ENCODE data around the gene MCF2L.

MCF2L gene

DNA sequence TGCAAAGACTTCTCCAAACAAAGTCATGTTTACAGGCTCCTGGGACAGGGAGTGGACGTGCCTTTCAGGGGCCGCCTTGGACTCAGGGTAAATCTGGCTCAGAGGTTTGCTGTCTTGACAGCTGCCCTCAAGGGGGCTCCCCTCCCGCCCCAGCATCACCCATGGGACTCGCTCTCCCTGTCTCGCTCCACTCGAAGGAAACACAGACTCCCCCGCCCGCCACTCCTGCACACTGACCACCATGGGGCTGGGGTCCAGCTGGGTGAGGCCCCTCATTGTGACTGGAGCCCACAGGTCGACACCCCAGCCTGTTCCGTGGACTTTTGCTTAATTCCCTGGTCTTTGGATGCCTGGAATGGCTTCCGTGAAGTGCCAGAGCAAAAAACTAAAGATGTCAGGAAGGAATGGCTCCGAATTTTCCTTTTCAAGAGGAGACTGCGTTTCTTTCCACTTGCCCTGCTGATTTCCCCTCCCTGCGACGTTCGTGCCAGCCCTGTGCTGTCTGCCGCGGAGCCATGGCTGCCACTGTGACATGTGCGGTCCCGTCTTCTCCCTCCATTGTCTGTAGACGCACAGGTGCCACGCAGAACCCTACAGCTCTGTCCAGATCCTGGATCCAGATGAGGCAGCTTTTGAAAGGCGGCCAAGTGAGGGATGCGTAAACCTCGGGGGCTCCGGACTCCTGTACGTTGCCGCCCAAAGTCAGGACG, 48.6 kb downstream of the MCF2L start:
- Mint-ChIP-seq H3K27ac (no peak overlapping the region), H3K9me3 (no peaks in the 10 kb centered on the region), H3K4me1 (ENCODE audit: low read depth) (no peaks in the 10 kb centered on the region), H3K36me3 (ENCODE audit: low read depth) (no peaks in the 10 kb centered on the region), H3K4me3 (no peak overlapping the region), H3K27me3 (no peaks in the 10 kb centered on the region)

DNA sequence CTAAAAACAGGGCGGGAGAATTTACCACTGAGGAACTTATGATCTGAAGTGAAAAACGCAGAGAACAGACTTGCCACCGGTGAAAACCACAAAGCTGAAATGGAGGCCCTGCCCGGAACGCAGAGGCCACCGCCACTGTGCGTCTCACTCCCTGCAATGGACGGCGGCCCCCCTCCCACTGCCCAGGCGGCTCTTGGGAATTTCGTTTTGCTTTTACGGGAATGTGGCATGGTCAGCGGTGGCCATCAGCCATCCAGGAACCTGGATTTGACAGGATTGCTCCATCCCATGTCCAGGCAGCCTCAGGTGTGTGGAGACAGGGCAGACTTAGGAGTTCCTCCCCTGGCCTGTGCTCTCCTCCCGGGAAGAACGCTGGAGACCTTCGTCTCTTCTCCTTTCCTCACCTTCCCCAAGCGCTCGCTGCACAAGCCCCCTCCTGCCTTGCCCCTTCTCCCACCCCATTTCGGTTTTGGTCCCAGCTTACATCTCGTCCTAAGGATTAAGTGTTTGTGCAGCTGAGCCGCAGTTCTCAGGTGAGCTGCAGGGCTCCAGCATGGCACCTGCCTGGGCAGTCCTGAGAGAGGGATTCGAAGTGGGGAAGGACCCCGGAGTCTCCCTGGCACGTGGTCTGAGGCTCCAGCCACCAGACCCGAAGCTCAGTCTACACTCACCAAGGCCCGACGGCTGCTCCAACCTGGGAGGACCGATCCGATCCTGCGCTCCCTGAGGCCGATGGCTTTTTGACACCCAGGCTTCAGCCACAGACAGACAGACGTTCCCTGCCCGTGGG, 49.9 kb downstream of the MCF2L start:
- Mint-ChIP-seq H3K36me3 (ENCODE audit: low read depth) (no peaks in the 10 kb centered on the region), H3K4me3 (no peak overlapping the region), H3K27me3 (no peaks in the 10 kb centered on the region), H3K4me1 (ENCODE audit: low read depth) (no peaks in the 10 kb centered on the region), H3K27ac (no peak overlapping the region), H3K9me3 (no peaks in the 10 kb centered on the region)

DNA sequence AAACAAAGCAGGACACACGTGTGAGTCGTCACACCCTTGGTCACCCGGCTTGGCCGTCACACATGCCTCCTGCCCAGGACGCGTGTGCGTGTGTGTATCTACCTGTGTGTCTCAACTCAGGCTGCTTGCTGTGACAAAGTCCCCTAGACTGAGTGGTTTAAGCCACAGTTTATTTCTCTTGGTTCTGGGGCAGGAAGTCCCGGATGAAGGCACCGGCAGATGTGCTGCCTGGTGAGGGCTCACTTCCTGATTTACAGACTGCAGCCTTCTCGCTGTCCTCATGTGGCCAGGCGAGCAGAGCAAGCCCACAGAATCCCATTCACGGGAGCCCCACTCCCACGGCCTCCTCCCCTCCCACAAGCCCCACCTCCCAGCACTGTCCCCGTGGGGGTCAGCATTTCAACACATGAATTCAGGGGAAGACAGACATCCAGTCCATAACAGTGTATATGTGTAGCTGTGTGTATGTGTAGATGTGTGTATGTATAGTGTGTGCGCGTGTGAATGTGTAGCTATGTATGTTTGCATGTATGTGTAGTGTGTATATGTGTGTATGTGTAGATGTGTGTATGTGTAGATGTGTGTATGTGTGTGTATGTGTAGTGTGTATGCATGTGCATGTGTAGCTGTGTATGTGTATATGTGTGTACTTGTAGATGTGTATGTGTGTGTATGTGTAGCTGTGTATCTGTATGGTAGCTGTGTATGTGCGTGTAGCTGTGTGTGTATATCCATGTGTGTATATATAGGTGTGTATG, 51.5 kb downstream of the MCF2L start:
- Mint-ChIP-seq H3K27ac (no peak overlapping the region), H3K9me3 (no peaks in the 10 kb centered on the region), H3K27me3 (no peaks in the 10 kb centered on the region), H3K4me1 (ENCODE audit: low read depth) (no peaks in the 10 kb centered on the region), H3K4me3 (no peak overlapping the region), H3K36me3 (ENCODE audit: low read depth) (no peaks in the 10 kb centered on the region)

DNA sequence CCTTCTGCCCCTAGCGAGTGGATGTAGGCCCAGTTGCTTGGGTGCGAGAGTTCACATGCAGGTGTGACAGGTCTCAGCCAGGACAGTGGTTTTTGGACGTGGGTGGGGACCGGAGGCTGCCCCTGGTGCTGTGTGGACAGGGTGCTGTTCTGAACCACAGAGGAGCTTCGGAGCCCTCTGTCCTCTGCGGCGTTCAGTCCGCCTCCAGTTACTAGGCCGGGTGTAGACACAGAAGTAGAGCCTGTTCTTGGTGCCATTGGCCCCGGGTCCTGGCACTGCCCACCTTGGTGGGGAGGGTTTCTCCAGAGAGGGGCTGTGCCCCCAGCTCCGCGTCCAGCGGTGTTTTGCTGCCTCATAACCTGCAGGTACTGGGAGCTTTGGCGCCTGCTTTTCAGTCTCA, 52.4 kb downstream of the MCF2L start:
- Mint-ChIP-seq H3K9me3 (no peaks in the 10 kb centered on the region), H3K36me3 (ENCODE audit: low read depth) (no peaks in the 10 kb centered on the region), H3K4me1 (ENCODE audit: low read depth) (no peaks in the 10 kb centered on the region), H3K27ac (no peak overlapping the region), H3K4me3 (no peak overlapping the region), H3K27me3 (no peaks in the 10 kb centered on the region)

DNA sequence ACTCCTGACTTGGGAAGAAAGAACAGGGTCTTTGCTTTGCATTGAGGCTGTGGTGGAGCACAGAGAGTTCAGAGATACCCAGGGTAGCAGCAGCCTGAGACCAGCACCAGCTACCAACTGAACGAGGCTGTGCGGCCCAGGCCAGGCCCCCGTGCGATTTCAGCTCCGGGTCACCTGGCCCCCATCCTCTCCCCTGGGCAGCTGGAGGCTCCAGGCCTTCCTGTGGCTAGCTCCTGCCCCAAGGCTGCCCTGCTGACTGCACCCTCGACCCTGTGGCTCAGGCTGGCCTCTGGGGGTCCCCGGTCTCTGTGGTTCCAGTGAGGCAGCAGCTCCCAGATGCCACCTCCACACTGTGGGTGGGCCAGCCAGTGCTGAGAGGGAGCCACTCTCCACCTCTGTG, 52.8 kb downstream of the MCF2L start:
- Mint-ChIP-seq H3K4me1 (ENCODE audit: low read depth) (no peaks in the 10 kb centered on the region), H3K4me3 (no peak overlapping the region), H3K27me3 (no peaks in the 10 kb centered on the region), H3K36me3 (ENCODE audit: low read depth) (no peaks in the 10 kb centered on the region), H3K9me3 (no peaks in the 10 kb centered on the region), H3K27ac (no peak overlapping the region)

DNA sequence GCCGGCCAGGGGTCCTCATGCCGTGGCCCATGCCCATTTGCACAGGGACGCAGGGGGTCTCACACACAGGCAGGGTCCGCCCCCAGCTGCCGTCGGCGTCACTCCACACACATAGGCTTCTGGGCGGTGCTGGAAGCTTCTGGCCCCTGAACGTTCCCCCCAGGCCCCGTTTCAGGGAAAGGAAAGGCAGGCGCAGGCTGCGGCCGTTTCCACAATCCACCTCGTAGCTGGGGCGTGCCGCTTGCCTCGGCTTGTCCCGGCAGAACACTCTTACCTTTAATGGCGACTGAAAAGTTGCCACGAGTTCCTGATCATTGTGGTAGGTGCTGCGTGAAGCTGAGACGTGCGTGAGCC, 53.4 kb downstream of the MCF2L start:
- Mint-ChIP-seq H3K27me3 (no peaks in the 10 kb centered on the region), H3K4me3 (no peak overlapping the region), H3K9me3 (no peaks in the 10 kb centered on the region), H3K36me3 (ENCODE audit: low read depth) (no peaks in the 10 kb centered on the region), H3K4me1 (ENCODE audit: low read depth) (no peaks in the 10 kb centered on the region), H3K27ac (no peak overlapping the region)

DNA sequence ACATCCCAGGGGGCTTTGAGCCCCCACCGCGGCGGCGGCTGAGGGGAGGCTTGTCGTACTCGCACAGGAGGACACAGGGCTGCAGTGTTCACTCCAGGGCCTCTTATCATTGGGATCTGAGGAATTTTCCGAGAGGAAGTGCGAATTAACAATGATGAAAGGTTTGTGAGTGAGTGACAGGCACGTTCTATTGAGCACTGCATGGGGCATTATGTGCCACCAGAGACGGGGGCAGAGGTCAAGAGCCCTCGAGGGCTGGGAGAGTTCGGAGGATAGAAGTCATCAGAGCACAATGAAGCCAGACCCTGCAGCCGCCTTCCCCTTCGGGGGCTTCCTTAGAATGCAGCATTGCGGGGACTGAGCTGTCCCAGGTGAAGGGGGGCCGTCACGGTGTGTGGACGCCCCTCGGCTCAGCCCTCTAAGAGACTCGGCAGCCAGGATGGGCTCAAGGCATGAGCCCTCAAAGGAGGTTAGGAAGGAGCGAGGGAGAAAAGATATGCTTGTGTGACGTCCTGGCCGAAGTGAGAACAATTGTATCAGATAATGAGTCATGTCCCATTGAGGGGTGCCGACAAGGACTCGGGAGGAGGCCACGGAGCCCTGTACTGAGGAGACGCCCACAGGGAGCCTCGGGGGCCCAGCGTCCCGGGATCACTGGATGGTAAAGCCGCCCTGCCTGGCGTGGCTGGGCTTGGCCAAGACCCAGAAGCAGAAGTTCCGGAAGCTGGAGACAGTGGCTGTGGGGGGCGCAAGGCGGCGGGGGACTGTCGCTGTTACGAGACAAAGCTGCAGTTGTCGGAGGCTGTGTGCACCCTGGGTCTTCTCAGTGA, 53.9 kb downstream of the MCF2L start:
- Mint-ChIP-seq H3K9me3 (no peaks in the 10 kb centered on the region), H3K27ac (no peak overlapping the region), H3K4me1 (ENCODE audit: low read depth) (no peaks in the 10 kb centered on the region), H3K27me3 (no peaks in the 10 kb centered on the region), H3K36me3 (ENCODE audit: low read depth) (no peaks in the 10 kb centered on the region), H3K4me3 (no peak overlapping the region)

DNA sequence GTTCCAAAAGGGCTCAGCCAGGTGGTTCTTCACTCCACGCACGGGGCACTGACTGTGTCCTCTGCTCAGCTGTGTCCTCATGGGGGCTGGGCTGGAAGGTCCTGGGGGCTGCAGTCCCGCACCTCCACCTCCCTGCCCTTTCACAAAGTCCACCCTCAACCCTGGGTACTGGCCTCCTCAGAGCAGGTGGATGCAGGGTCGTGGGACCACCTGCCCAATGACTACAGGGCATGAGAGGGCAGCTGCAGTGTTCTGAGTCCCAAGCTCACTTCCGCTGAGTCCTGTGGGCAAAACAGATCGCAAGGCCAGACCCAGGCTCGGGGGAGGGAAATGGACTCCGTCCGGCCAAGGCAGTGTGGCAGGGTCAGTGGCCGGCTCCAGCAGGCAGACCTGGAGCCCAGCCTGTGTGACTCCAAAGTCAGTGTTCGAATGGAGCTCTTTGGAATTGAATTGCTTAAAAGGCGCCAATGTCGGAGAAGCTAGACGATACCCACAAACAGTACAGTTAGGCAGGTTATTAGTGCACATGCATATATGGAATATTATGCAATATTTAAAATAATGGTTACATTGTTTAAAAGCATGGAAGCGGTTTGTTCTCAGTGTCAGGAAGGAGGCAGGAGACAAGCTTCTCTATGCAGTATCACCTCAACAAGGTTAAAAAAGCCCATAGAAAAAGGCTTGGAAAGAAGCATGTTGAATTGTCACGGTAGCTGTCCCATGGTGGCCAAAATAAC, 54.8 kb downstream of the MCF2L start:
- Mint-ChIP-seq H3K27me3 (no peaks in the 10 kb centered on the region), H3K27ac (no peak overlapping the region), H3K4me3 (no peak overlapping the region), H3K9me3 (no peaks in the 10 kb centered on the region), H3K36me3 (ENCODE audit: low read depth) (no peaks in the 10 kb centered on the region), H3K4me1 (ENCODE audit: low read depth) (no peaks in the 10 kb centered on the region)

DNA sequence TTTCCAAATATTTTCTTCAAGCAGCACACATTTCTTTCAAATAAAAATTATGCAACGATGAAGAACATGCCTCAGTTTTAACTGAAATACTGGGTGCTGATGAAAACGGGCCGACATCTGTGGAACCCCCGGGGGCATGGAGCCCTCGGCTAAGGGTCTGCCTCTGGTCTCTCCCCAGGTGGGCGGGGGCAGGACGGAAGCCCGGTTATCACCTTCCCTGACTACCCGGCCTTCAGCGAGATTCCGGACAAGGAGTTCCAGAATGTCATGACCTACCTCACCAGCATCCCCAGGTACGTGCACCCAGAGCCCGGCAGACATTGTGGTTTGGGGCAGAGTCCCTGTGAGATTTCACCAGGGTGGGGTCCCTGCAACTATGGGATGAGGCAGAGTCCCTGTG, 55.5 kb downstream of the MCF2L start:
- Mint-ChIP-seq H3K36me3 (ENCODE audit: low read depth) (no peaks in the 10 kb centered on the region), H3K9me3 (no peaks in the 10 kb centered on the region), H3K27me3 (no peaks in the 10 kb centered on the region), H3K27ac (no peak overlapping the region), H3K4me1 (ENCODE audit: low read depth) (no peaks in the 10 kb centered on the region), H3K4me3 (no peak overlapping the region)

DNA sequence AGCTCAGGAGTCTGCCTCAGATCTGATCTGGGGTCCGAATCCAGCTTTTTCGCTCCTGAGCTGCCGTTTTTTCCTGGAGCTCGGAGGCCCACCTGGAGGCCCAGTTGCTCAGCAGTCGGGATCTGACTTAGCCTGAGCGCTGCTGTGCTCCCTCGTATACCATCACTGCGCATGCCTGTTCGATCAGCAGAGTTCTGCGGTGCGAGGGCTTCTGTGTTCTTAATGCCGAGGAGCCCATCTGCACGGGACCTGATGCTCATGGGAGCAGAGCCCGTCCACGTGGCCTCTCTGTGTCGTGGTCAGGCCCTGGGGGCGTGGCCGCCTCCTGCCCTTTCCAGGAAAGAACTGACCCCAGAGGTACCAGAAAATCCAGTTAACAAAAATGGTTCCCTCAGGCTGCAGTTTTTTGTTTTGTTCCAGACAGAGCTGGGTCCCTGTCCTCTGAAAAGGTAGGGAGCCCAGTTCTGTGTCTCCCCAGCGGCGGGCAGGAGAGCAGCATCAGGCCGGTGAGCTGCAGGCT, 57.4 kb downstream of the MCF2L start:
- no peaks in the 10 kb centered on the region for H3K36me3 Mint-ChIP-seq (ENCODE audit: low read depth)
- no peaks in the 10 kb centered on the region for H3K27me3 Mint-ChIP-seq
- no peak overlapping the region for H3K27ac Mint-ChIP-seq
- no peaks in the 10 kb centered on the region for H3K4me1 Mint-ChIP-seq (ENCODE audit: low read depth)
- H3K4me3 Mint-ChIP-seq = no peak overlapping the region
- no peaks in the 10 kb centered on the region for H3K9me3 Mint-ChIP-seq

DNA sequence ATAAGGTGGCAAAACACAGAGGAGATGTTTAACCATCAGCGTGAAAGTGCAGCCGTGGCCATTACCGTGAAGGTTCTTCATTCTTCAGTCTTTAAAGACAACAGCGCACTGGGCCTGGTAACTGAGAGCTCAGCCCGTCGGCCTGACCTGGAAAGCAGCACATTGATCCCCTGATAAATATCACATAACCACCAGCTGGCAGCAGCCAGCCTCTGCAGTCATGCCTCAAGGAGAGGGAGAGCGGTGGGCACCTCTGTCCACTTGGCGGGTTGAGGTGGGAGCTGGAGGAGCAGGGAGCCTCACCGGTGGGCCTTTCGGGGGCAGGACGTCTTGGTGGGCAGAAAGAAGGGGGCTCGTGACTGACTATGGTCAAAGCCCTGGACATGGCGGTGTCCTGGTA, 58.1 kb downstream of the MCF2L start:
- Mint-ChIP-seq H3K9me3 (no peaks in the 10 kb centered on the region), H3K4me3 (no peak overlapping the region), H3K36me3 (ENCODE audit: low read depth) (no peaks in the 10 kb centered on the region)

DNA sequence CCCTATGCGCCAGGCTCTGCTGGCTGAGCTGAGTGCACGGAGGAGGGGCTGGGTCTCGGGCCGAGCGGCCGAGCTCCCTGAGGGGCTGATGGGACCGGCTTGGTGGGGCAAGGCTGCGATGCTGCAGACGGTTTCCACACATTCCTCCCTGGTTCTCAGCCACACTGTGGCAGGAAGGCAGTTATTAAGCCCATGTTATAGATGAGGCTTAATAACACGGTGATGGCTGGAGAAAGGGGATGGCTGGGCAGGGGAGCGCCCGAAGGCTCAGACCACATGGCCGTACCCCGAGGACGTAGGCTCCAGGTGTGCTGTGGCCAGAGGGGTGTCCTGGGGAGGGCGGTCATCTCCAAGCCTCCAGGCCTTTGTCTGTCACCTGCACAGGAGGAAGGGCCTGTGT, 58.6 kb downstream of the MCF2L start:
- H3K27ac Mint-ChIP-seq = no peak overlapping the region
- no peak overlapping the region for H3K4me3 Mint-ChIP-seq
- H3K27me3 Mint-ChIP-seq = no peaks in the 10 kb centered on the region
- H3K9me3 Mint-ChIP-seq = no peaks in the 10 kb centered on the region
- no peaks in the 10 kb centered on the region for H3K4me1 Mint-ChIP-seq (ENCODE audit: low read depth)
- no peaks in the 10 kb centered on the region for H3K36me3 Mint-ChIP-seq (ENCODE audit: low read depth)

More for the DNA sequence above, 58.1 kb downstream of the MCF2L start:
- Mint-ChIP-seq H3K4me1 (ENCODE audit: low read depth) (no peaks in the 10 kb centered on the region), H3K27me3 (no peaks in the 10 kb centered on the region), H3K27ac (no peak overlapping the region)

DNA sequence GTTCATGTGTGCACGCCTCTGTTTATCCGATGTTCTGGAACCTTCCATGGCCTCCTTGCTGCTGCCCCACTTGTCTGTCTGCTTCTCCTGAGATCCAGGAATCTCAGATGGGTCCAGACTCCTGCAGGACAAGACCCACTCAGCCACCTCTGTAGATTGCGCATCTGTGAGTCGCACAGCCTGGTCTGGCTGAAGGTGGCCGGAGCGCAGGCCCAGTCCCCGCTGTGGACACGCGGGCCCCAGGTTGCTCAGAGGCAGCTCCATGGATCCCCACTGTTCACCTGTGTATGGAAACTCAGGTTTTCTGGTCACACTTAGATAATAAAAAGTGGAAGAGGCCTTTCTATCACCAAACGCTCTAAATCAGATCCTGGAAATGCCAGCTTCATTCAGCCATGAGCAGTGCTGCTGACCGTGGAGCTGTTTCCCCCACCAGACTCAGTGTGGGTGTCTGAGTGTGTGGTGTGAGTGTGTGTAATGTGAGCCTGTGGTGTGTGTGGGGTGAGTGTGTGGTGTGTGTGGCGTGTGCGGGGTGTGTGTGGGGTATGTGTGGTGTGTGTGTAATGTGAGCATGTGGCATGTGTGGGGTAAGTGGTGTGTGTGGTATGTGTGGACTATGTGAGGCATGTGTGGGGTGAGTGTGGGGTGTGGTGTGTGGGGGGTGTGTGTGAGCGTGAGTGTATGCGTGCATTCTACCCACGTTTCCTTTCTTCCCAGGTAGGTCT, 59.5 kb downstream of the MCF2L start:
- Mint-ChIP-seq H3K27me3 (no peaks in the 10 kb centered on the region), H3K27ac (no peak overlapping the region), H3K4me1 (ENCODE audit: low read depth) (no peaks in the 10 kb centered on the region), H3K4me3 (no peak overlapping the region), H3K36me3 (ENCODE audit: low read depth) (no peaks in the 10 kb centered on the region), H3K9me3 (no peaks in the 10 kb centered on the region)

All from stimulated activated naive CD8-positive, alpha-beta T cell treated with anti-CD3 and anti-CD28 coated beads, Interleukin-15, Interleukin-2, amounts not matched to agents 100 ng/mL and 50 ng/mL, for 24 hours (primary cell).